ENCODE results near the gene NAV1.

DNA sequence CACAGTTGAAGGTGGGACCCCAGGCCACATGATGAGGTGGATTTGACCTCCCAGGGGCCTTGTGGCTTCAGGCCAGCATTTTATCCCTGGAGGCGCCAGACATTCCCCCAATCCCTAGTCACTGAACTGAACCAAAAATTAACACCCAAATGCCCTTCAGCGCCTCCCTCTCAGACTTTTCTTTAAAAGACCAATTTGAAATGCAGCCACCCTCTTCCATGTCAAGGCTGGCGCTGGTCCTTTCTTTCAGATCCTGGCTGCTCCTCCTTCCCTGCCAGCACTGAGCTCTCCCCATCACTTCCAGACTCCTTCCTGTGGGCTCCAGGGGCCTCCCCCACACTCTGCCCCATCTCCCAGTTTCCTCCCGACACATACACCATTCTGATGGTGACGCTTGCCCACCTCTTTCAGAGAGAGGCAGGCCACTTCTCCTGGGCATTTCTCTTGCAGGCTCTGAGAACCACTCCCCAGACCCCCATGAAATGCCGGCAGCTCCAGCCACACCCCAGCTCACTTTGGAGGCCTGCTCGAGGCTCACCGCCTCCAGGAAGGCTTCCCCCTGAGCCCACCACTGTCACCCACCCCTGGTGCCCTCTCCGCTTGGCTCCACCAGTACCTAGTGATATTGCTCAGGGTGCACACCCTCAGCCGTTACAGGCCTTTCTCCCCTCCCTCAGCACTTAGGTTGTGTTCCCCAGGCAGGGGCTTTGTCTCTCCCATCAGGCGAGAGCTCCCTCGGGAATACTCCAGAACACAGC is 27.0 kb downstream of the NAV1 start:
- TF ChIP-seq CTCF (IDR thresholded peaks at IDR 0.05) (no peak), POLR2AphosphoS5 (IDR thresholded peaks at IDR 0.05) (no peak)

All from suprapubic skin (tissue), 3 donors.